22Rv1 (cell line): ENCODE measurements around the gene IQGAP2.

ENCODE experiments used
- ZFX ChIP-seq: fragments of 450-650 bp; IDR thresholded peaks from 2 replicates; pipeline ENCODE4 v1.6.1; 2017; ENCODE audit warnings: antibody characterized with exemption, borderline replicate concordance
- TF ChIP-seq, protein P1 (sequence below): fragments of 450-650 bp; IDR thresholded peaks from 2 replicates; pipeline ENCODE4 v1.5.1; 2017; ENCODE audit warnings: mild to moderate bottlenecking

DNA sequence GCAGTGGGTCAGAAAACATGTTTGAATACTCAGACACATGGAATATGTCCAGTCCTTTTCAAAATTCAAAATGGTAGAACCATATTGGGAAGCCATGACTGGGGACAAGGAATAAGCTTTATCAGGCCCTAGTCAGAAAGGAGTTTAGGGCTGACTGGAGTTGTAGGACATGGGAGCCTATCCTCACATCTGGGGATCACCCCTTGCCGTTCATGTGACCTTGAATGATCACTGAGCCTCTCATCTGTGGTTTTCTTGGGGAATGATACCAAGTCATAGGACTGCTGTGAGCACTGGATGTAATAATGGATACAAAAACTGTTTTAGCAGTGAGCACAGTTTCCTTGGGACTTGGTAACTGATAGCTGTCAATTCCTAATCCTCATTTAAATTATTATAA lies 84.7 kb downstream of the IQGAP2 start:
- TF ChIP-seq, protein P1, sequence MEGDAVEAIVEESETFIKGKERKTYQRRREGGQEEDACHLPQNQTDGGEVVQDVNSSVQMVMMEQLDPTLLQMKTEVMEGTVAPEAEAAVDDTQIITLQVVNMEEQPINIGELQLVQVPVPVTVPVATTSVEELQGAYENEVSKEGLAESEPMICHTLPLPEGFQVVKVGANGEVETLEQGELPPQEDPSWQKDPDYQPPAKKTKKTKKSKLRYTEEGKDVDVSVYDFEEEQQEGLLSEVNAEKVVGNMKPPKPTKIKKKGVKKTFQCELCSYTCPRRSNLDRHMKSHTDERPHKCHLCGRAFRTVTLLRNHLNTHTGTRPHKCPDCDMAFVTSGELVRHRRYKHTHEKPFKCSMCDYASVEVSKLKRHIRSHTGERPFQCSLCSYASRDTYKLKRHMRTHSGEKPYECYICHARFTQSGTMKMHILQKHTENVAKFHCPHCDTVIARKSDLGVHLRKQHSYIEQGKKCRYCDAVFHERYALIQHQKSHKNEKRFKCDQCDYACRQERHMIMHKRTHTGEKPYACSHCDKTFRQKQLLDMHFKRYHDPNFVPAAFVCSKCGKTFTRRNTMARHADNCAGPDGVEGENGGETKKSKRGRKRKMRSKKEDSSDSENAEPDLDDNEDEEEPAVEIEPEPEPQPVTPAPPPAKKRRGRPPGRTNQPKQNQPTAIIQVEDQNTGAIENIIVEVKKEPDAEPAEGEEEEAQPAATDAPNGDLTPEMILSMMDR: no peak
- no peak for TF ChIP-seq ZFX
